SJSA1 (cell line): ENCODE data around the gene UBLCP1. TPM values are rescaled to one million over a fixed set of nuclear protein-coding genes. Genes with fewer than 3 reads are reported as not detected.
"Not testable (repeated sequence)": the region's sequence is repeated elsewhere in the genome, so short reads cannot be mapped to it uniquely, and the experiment has no call there.

Experiments used
- DNase-seq, 2 experiments: peaks; one replicate each; pipeline ENCODE4 v3.0.0-alpha.2; 2015 to 2020; ENCODE audit warnings: low spot score in 2 of 2, low read depth in 1 of 2
- H3K27ac ChIP-seq: fragments of 250-450 bp; sonication (Bioruptor Pico); 2 replicates; pipeline ENCODE4 v1.5.1; 2020; ENCODE audit warnings: mild to moderate bottlenecking, moderate library complexity
- H3K27me3 ChIP-seq: fragments of 250-450 bp; sonication (Bioruptor Pico); replicated peaks from 2 replicates; pipeline ENCODE4 v1.5.1; 2020; ENCODE audit warnings: mild to moderate bottlenecking, moderate library complexity
- H3K36me3 ChIP-seq: fragments of 250-450 bp; sonication (Bioruptor Pico); 2 replicates; pipeline ENCODE4 v1.5.1; 2020; ENCODE audit warnings: mild to moderate bottlenecking
- H3K4me1 ChIP-seq: fragments of 250-450 bp; sonication (Bioruptor Pico); replicated peaks from 2 replicates; pipeline ENCODE4 v1.6.1; 2021; ENCODE audit warnings: mild to moderate bottlenecking
- H3K4me3 ChIP-seq: fragments of 250-450 bp; sonication (Bioruptor Pico); 2 replicates; pipeline ENCODE4 v1.5.1; 2020; ENCODE audit warnings: mild to moderate bottlenecking
- H3K9me3 ChIP-seq: fragments of 250-450 bp; sonication (Bioruptor Pico); replicated peaks from 2 replicates; pipeline ENCODE4 v1.5.1; 2020; ENCODE audit warnings: mild to moderate bottlenecking
- total RNA-seq: library from RNA; depleted of rRNA; stranded (reverse); fragments of >200 nt; shearing (Covaris generic); gene quantifications from 2 replicates; pipeline ENCODE4 v1.2.3, GENCODE V29; 2014; rRNA removed

The UBLCP1 gene, protein sequence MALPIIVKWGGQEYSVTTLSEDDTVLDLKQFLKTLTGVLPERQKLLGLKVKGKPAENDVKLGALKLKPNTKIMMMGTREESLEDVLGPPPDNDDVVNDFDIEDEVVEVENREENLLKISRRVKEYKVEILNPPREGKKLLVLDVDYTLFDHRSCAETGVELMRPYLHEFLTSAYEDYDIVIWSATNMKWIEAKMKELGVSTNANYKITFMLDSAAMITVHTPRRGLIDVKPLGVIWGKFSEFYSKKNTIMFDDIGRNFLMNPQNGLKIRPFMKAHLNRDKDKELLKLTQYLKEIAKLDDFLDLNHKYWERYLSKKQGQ
- total RNA-seq = 87.0 and 93.9 TPM in 2 replicates

DNA sequence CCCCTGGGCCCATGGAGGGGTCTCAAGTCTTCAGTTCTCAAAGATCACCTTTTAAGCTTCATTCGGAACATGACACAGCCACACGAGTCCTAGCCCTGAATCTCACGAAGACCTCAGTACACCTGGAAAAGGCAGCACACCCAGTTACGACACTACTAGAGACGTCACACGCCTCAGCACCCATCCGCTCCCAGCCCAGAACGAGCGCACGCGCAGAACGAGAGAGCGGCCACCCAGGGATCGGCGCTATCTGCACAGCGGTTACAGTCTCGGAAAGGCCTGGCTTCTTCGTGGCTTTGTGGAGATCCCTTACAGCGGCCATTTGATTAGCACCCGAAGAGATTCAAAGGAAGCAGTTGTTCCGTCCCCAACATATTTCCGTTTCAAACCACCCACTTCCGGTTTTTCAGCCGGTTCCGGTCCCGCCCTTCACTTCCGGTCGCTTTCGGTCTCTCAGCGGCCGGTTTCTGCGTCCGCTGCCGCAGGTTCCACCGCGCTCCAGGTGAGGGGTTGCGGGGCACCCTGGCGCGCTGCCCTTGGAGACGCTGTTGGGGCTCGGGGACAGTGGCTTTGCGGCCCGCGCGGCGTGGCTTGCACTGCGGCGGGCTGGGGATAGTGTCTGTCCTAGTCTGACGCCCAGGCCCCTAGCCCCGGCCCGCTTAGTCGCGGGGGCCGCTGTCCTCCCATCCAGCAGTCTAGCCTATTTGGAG, at the start of gene UBLCP1:
UBLCP1 (plus strand) TSS at position 432 of the 710 bp plus-strand sequence. CDS start 5,626 bp downstream, outside the sequence.
- DNase-seq = peak; percentile 87 to 97
- H3K4me3 ChIP-seq = peak within 1 kb of the TSS; percentile 85
- H3K36me3 ChIP-seq = peaks cover 42% of the 10 kb centered on the region
- no peaks in the 10 kb centered on the region for H3K9me3 ChIP-seq
- peak within 1 kb of the TSS; percentile 96 for H3K27ac ChIP-seq
- no peaks in the 10 kb centered on the region for H3K27me3 ChIP-seq
- peaks cover 22% of the 10 kb centered on the region for H3K4me1 ChIP-seq

DNA sequence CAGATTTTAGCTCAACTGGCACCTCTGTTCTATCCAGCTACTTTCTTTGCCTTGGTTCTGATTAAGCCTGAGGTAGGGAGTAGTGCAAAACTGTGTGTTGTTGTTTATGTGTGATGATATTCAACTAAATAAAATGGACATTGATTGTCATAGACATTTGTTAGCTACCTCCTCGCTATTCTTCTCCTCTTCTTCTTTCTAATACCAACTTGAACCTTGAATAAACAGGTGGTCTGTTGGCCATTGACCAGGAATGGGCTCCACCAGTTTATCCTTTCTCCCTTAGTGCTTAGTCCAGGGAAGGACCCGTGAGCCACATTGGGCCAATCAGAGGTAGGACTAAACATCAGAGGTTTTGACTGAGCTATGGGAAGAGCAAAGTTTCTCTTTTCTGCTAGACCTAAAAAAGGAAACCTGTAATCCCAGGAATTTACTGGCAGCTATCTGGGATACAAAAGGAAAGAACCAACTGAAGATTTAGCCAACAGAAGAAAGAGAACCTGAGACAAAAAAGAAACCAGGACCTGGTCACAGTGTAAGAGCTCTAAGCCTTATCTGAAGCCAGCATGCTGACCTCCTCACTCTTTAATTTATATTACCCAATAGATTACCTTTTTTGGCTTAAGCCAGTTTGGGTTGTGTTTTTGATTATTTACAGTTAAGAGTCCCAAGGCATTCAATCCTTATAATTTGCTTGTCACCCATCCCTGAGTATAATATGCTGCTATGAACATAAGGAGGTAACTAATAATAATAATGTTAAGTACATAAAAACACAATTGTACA, 48.4 kb upstream of the UBLCP1 start:
- H3K4me1 ChIP-seq = peaks cover 19% of the 10 kb centered on the region
- H3K27ac ChIP-seq = no peak overlapping the region
- H3K4me3 ChIP-seq = no peak overlapping the region
- DNase-seq = no peak
- no peaks in the 10 kb centered on the region for H3K27me3 ChIP-seq
- H3K36me3 ChIP-seq = no peaks in the 10 kb centered on the region
- H3K9me3 ChIP-seq = no peaks in the 10 kb centered on the region

DNA sequence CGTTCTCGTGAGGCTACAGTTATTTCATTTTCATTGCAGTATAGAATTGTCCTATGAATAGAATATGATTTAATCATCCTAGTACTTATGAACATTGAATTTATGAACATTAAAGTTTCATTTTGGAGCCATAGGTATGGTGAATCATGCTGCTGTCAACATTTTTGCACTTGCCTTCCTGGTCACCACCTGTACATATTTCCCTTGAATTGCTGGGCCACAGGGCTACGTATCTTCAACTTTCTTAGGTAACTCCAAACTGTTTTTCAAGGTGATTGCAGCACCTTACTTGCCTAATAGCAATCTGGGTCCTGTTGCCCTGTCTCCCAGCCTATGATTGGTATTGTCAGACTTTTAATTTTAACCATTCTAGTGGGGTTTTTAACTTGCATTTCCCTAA, 47.2 kb upstream of the UBLCP1 start:
- H3K9me3 ChIP-seq = no peaks in the 10 kb centered on the region
- peaks cover 14% of the 10 kb centered on the region; the same call in 1 of the 2 replicates for H3K4me1 ChIP-seq
- no peak for DNase-seq
- no peak overlapping the region for H3K27ac ChIP-seq
- H3K4me3 ChIP-seq = no peak overlapping the region
- H3K36me3 ChIP-seq = no peaks in the 10 kb centered on the region
- H3K27me3 ChIP-seq = no peaks in the 10 kb centered on the region

DNA sequence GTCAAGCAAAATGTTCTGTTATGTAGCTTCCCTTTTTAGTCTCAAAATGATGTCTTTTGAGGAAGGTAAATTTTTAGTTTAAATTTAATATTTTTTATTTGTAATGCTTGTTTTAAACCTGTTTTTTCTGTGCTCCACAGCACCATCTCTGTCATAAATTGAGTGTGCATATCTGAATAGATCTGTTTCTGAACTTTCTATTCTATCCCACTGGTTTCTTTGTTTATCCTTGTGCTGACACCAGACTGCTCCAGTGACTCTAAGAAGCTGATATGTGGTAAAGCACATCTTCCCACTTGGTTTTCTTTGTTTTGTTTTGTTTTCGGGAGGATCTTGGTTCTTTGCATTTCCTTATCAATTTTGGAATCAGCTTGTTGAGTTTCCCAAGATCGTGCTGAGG, 46.6 kb upstream of the UBLCP1 start:
- Histone ChIP-seq H3K4me3 (no peak overlapping the region), H3K9me3 (no peaks in the 10 kb centered on the region), H3K36me3 (no peaks in the 10 kb centered on the region), H3K27me3 (no peaks in the 10 kb centered on the region), H3K4me1 (peaks cover 14% of the 10 kb centered on the region; the same call in 1 of the 2 replicates), H3K27ac (no peak overlapping the region)
- no peak for DNase-seq

DNA sequence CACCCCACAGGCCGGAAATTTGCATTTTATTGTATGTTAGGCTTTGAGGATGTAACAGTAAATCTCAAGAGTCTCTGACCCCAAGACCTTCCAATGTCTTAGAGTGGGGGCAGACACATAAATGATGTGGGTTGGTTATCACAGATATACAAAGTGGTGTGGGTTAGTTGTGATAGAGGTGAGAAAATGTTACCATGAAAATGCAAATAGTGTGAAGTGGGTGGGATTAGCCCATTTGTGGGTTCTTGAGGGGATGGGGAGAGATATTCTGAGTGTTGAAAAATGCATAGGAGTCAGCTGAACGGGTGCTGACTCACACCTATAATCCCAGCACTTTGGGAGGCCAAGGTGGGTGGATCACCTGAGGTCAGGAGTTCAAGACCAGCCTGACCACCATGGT, 45.9 kb upstream of the UBLCP1 start:
- no peak overlapping the region for H3K4me3 ChIP-seq
- peaks cover 14% of the 10 kb centered on the region; the same call in 1 of the 2 replicates for H3K4me1 ChIP-seq
- no peaks in the 10 kb centered on the region for H3K9me3 ChIP-seq
- no peaks in the 10 kb centered on the region for H3K27me3 ChIP-seq
- H3K36me3 ChIP-seq = no peaks in the 10 kb centered on the region
- H3K27ac ChIP-seq = no peak overlapping the region
- no peak for DNase-seq

DNA sequence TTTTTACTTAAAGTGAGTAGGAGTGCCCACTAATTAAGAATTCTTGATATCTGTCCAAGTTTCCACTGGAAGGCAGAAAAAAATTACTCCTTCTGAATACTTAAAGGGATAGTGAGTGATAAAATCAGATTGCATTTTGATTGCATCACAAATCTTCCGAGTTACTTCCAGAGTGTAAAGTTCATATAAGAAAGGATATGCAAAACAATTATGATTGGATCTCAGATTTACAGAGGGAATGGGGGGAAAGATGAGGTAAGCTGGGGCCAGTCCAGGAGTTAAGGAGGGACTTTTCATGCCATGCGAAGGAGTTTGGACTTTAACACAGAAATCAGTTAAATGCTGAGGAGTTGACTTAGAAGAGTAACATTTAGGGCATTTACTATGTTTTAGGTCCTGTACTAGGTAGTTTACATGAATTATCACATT, 44.5 kb upstream of the UBLCP1 start:
- Histone ChIP-seq H3K27ac (no peak overlapping the region), H3K4me3 (no peak overlapping the region), H3K36me3 (no peaks in the 10 kb centered on the region), H3K9me3 (no peaks in the 10 kb centered on the region), H3K27me3 (no peaks in the 10 kb centered on the region), H3K4me1 (peaks cover 14% of the 10 kb centered on the region; the same call in 1 of the 2 replicates)
- DNase-seq = no peak

DNA sequence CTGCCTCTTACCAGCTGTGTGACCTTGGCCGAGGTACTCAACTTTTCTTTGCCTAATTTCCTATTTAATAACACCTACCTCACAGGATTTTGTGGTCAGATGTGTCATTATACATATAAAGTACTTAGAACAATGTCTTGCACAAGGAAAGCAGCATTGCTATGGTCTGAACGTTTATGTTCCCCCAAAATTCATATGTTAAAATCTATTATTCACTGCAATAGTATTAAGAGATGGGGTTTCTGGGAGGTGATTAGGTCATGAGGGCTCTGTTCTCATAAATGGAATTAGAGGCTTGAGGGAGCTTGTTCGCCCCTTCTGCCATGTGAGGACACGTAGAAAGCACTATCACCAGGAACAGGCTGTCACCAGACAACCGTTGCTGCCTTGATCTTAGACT, 42.9 kb upstream of the UBLCP1 start:
- Histone ChIP-seq H3K4me3 (no peak overlapping the region), H3K27me3 (no peaks in the 10 kb centered on the region), H3K27ac (no peak overlapping the region), H3K36me3 (no peaks in the 10 kb centered on the region), H3K4me1 (peaks cover 14% of the 10 kb centered on the region; the same call in 1 of the 2 replicates), H3K9me3 (no peaks in the 10 kb centered on the region)
- DNase-seq = no peak

DNA sequence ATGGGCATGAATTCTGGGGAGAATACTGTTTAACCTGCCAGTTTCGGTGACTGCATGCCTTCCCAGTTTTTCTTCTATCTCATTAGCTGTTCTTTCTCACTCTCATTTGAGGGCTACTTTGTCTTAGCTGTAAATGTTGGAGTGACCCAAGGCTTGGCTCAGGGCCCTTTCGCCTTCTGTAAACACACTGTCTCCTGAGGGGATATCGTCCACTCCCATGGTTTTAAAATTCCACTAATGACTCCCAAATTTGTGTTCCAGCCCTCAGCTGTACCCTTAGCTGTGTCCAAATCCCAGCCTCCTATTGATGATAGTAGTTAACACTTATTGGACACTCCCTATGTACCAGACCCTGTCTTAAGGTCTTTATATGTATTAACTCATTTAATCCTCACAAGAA, 39.6 kb upstream of the UBLCP1 start:
- no peaks in the 10 kb centered on the region for H3K36me3 ChIP-seq
- H3K4me1 ChIP-seq = peaks cover 14% of the 10 kb centered on the region
- H3K27me3 ChIP-seq = no peaks in the 10 kb centered on the region
- no peak overlapping the region for H3K4me3 ChIP-seq
- no peak for DNase-seq
- no peak overlapping the region for H3K27ac ChIP-seq
- no peaks in the 10 kb centered on the region for H3K9me3 ChIP-seq

DNA sequence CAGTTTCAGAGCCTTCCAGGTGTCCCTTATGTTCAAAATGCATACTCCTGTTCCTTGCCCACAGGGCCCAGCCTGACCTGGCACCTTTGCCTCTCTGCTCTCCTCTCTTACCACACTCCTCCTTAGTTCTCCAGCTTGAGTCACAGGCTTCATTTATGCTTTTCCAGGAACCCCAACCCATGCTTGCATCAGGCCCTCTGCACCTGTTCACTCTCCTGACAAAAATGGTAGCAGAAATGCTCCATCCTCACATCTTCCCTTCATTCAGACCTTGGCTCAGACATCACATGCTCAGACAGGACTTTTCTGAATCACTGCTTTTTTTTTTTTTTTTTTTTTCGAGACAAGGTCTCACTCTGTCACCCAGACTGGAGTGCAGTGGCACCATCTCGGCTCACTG, 38.6 kb upstream of the UBLCP1 start:
- peaks cover 17% of the 10 kb centered on the region for H3K4me1 ChIP-seq
- DNase-seq = no peak
- H3K27me3 ChIP-seq = no peaks in the 10 kb centered on the region
- H3K27ac ChIP-seq = no peak overlapping the region
- H3K36me3 ChIP-seq = no peaks in the 10 kb centered on the region
- H3K9me3 ChIP-seq = no peaks in the 10 kb centered on the region
- no peak overlapping the region for H3K4me3 ChIP-seq

DNA sequence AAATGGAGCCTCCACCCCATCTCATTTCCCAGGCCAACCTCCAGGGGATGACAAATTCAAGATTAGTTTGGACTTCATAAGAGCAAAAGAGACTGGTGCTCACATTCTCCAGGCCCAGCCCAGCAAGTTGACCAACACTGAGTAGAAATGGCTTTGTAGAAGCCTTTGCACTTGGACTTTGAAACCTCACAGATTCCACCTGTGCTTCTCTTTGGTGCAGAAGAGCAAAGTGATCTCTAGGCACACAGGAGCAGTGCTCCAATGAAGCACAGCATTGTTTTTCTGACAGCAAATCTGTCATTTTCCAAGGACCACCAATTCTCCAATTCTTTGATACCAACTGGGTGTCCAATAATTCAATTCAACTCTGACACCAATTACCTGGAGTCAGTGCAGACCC, 36.6 kb upstream of the UBLCP1 start:
- Histone ChIP-seq H3K27me3 (no peaks in the 10 kb centered on the region), H3K4me1 (peaks cover 19% of the 10 kb centered on the region), H3K36me3 (no peaks in the 10 kb centered on the region), H3K4me3 (no peak overlapping the region), H3K9me3 (no peaks in the 10 kb centered on the region), H3K27ac (no peak overlapping the region)
- no peak for DNase-seq

DNA sequence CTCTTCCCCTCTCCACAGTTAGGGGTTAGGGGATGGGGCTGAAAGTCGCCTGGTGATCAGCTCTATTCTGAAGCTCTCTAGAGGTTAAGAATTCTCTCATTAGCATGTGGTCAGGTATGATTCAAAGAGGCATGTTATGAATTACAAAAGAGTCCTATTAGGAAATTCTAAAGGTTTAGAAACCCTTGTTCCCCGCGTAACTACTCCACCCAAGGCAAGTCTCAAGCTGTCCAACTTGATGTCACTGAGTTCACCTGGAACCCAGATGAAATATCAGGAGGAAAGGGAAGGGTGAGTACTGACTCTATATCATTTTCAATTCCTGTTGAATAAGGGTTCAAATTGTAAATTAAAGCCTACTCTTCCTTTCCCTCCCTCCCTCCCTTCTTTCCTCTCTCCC, 35.6 kb upstream of the UBLCP1 start:
- Histone ChIP-seq H3K4me1 (peaks cover 19% of the 10 kb centered on the region), H3K4me3 (no peak overlapping the region), H3K27me3 (no peaks in the 10 kb centered on the region), H3K27ac (no peak overlapping the region), H3K36me3 (no peaks in the 10 kb centered on the region), H3K9me3 (no peaks in the 10 kb centered on the region)
- DNase-seq = no peak

DNA sequence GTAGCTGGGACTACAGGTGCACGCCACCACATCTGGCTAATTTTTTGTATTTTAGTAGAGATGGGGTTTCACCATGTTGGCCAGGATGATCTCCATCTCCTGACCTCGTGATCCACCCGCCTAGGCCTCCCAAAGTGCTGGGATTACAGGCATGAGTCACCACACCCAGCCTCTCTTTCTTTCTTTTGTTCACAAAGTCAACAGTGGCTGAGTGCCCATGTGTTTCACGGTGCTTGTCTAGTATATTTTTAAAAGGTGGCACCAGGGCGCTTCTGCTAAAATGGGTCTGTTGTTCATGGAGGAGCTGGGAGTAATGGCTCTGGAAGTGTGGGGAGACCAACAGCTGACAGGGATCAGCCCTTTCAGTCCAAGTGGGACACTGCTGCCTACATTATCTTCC, 35.0 kb upstream of the UBLCP1 start:
- DNase-seq = peak; percentile 87 to 90
- H3K4me1 ChIP-seq = peaks cover 19% of the 10 kb centered on the region

DNA sequence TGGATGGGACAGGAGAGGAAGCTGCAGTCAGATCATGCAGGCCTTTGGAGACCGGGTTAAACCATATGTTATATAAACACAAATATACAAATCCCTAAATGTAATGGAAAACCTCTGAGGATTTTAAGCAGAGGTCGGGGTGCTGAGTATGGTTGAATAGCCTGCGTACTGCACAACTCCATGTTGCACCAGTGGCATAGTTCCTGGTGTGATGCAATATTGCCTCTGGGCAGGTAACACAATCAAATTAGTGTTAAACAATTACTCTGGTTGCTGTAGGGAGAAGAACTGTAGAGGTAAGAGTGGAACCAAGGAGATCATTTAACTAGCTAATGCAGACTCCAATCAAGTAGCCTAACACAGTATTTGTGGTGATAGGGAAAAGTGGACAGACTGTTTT, 32.4 kb upstream of the UBLCP1 start:
- peaks cover 19% of the 10 kb centered on the region for H3K4me1 ChIP-seq
- no peaks in the 10 kb centered on the region for H3K9me3 ChIP-seq
- no peak for DNase-seq
- H3K27me3 ChIP-seq = no peaks in the 10 kb centered on the region
- no peak overlapping the region for H3K27ac ChIP-seq
- no peak overlapping the region for H3K4me3 ChIP-seq
- H3K36me3 ChIP-seq = no peaks in the 10 kb centered on the region

More for the DNA sequence above, 35.0 kb upstream of the UBLCP1 start:
- not testable (repeated sequence) for H3K4me3 ChIP-seq, H3K9me3 ChIP-seq, H3K27me3 ChIP-seq, H3K36me3 ChIP-seq
- peak overlapping the region; percentile 52 for H3K27ac ChIP-seq

DNA sequence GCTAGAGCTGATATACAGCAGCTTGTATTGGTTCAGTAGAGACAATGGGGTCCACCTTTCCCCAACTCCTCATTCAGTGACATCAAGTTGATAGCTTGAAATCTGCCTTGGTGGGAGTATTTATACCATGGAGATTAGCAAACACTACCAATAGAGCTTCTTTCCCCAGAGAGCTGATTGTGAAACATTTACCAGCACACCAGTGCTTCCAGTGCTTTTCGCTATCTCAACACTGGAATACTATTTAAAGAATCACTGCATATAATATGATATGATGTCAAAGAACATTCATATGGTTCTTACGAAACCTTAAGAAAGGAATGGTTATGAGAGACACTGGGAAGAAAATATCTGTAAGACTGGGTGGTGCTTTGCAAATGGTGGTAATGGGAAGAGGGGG, 31.9 kb upstream of the UBLCP1 start:
- Histone ChIP-seq H3K4me3 (no peak overlapping the region), H3K36me3 (no peaks in the 10 kb centered on the region), H3K27ac (no peak overlapping the region), H3K4me1 (peaks cover 19% of the 10 kb centered on the region), H3K27me3 (no peaks in the 10 kb centered on the region), H3K9me3 (no peaks in the 10 kb centered on the region)
- no peak for DNase-seq
